Tongue (tissue), 2 donors: ENCODE data around the gene JARID2. TPM values are rescaled to one million over a fixed set of nuclear protein-coding genes. Genes with fewer than 3 reads are reported as not detected.

Experiments
- DNase-seq: peaks from one replicate; pipeline ENCODE4 v3.0.0-alpha.2; 2015
- total RNA-seq: library from RNA; depleted of rRNA; stranded (reverse); fragments of >200 nt; gene quantifications from one replicate; pipeline ENCODE4 v1.2.3, GENCODE V29; 2014

JARID2 gene
- total RNA-seq, 1 donor from 2014 or later = 18.2 TPM

GRCh38 chr6:15495375-15495901 is 249.6 kb downstream of the JARID2 start:
- peak; percentile 73 for DNase-seq

DNA sequence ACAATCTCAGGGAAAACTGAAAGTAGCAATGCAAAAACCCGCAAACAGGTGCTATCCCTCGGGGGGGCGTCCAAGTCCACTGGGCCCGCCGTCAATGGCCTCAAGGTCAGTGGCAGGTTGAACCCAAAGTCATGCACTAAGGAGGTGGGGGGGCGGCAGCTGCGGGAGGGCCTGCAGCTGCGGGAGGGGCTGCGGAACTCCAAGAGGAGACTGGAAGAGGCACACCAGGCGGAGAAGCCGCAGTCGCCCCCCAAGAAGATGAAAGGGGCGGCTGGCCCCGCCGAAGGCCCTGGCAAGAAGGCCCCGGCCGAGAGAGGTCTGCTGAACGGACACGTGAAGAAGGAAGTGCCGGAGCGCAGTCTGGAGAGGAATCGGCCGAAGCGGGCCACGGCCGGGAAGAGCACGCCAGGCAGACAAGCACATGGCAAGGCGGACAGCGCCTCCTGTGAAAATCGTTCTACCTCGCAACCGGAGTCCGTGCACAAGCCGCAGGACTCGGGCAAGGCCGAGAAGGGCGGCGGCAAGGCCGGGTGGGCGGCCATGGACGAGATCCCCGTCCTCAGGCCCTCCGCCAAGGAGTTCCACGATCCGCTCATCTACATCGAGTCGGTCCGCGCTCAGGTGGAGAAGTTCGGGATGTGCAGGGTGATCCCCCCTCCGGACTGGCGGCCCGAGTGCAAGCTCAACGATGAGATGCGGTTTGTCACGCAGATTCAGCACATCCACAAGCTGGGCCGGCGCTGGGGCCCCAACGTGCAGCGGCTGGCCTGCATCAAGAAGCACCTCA is 250.7 kb downstream of the JARID2 start:
- DNase-seq = no peak

GRCh38 chr6:15498640-15499039 is 252.8 kb downstream of the JARID2 start:
- DNase-seq = no peak

- DNase-seq = no peak
These were observed 253.3 kb downstream of the JARID2 start for GRCh38 chr6:15499125-15499524.

- DNase-seq = no peak
These were observed 253.7 kb downstream of the JARID2 start for GRCh38 chr6:15499591-15499990.

GRCh38 chr6:15500078-15500740 is 254.3 kb downstream of the JARID2 start:
- DNase-seq = no peak

- no peak for DNase-seq
These were observed 255.3 kb downstream of the JARID2 start for GRCh38 chr6:15500901-15501825.

DNA sequence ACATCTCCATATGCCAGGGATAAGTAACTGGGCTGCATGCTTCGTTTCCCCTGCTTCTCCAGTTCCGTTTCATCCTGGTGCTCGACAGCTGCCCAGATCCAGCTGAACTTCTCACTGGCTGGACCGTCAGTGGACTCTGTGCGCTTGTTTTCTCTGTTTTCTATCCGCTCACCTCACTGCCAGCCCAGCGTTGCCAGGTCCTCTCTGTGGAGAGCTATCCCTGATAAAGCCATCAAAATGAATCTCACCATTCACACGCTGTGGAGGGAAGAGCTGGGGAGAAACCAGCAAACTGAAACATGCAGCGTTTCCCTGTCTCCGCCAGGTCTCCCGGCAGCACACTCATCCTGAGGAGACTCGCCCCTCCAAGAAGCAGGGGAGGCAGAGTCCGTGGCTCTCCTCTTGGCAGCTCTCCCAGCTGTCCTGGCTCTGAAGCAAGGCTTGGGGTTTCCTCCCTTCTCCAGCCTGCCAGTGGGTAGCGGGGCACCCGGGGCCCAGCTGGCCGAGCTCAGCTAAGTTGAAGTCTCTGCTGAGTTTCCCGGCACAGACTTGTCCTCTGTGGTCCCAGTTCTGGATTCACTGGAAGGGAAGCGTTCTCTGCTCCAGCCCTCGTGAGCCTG is 256.1 kb downstream of the JARID2 start:
- DNase-seq = peak; percentile 89

DNA sequence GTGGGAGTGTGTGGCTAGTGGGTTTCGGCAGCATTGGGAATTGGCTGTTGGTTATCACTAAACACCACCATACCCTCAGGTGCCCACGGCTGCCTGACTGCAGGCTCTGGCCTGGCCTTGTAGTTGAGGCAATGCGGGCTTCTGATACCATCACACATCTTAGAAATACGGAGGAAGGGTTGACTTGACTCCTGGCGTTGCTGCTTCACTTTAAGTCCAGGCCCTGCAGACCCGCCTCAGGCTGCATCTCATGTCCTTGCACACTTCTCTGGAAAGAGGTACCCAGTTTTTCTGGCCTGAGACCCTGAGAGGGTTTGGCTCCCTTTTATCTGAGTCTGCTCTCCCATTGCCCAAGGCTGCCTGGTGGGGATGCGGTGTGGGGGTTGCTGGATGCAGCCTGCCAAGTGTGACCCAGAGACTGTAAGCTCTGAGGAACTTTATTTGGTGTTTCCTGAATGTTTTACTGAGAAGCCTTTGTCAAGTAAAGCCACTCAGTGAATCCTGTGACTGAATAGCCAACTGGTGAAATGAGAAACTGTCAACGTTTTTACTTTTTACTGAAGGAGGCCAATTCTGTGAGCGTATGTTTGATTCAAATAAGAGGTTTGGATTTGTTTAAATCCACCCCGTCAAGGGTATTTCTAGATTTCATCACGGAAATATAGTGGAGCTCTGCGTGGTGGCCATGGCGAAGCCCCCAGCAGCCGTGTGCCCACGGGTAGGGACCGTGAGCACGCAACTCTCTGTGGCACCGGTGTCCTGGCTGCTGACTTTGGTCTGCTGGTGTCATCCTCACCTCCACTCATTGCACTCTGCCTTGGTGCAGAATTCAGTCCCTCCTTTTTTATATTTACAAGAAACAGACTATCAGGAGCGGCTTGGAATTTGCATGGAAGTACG is 256.8 kb downstream of the JARID2 start:
- DNase-seq = peak; percentile 22

DNA sequence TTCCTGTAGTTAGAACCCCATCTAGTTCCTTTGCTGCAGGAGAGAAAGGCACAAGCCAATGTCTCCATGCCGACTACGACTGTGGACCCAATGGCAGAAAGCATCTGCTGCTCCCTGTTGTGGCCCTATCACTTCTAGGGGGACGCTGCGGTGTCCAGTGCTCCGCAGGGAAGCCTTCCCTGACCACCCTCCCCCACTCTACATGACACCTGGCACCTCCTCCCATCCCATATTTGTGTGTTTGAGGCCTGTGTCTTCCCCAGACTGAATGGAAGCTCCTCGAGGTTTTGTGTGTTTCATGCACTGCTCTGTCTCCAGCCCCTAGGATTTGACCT is 257.4 kb downstream of the JARID2 start:
- no peak for DNase-seq

- DNase-seq = peak; percentile 64
These were observed 258.2 kb downstream of the JARID2 start for GRCh38 chr6:15504040-15504495.

DNA sequence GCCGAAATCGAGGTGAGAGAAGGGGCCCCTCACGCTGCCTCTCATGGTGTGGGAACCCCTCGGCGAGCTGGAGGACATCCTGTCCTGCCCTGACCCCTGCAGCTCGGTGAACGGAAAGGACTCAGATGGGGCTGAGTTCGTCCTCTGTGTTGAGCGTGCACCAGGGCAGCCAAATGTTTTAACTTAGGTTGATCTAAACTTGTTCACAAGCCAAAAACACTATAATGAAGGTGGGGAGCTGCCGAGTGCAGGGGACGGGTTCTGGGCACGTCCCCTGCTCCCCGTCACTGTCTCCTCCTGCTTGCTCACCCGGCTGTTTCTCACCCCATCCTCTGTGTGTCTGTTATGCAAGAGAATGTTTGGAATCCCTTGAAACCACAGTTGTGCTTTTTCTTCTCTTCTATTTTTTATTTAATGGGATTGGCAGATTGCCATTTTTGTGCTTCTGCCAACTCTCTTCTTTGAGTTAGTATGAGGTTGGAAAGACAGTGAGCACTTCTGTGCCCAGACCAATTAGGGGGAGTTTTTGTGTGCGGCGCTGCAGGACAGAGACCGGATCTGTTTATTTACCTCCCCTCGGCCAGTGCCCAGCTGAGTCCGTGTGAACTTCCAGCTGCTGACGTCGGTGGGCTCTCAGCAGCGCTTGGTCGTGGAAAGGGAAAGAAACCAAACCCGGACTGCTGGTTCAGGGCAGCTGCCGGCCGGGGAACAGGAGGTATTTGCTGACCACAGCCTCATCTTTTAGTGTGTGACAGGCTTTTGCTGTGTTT is 258.9 kb downstream of the JARID2 start:
- DNase-seq = peak; percentile 96

- DNase-seq = peak; percentile 60
These were observed 259.6 kb downstream of the JARID2 start for GRCh38 chr6:15505463-15505918.

DNA sequence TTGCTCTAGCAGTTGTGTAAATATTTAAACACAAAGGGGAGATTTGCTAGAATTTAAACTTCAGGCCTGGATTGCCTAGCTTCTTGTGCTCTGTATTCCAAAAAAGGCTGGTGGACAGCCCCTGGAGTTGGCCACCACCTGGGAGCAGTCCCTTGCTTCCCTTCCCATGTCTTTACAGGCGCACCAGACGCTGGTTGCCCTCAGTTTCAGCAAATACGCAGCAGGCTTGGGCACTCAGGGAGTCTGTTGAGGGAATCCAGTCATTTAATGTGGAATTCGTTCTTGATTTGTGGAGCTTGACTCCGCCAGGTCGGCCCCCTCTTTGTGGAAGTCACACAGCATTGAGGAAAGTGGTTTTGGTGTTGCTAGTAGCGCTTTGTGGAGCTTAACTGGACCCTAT is 260.2 kb downstream of the JARID2 start:
- DNase-seq = no peak

GRCh38 chr6:15507221-15507620 is 261.4 kb downstream of the JARID2 start:
- DNase-seq = no peak

DNA sequence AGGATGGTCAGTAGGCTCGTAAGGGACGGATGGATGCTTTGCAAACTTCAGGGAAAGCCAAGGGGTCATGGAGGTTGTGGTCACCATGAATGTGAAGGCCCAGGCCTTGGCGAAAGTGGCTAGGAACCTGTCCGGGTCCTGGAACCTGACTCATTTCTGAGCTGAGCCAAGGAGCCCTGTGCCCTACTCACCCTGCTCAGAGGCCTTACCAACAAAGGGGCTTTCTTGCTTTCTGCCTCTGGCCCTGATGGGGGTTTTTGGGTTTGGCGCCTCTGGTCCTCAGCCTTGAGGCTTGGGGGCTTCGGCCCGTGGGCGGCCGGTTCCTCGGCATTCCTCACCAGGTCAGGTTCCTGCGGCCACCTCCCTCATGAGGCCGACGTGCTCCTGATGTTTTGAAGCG is 261.9 kb downstream of the JARID2 start:
- DNase-seq = no peak

GRCh38 chr6:15508441-15508871 is 262.6 kb downstream of the JARID2 start:
- DNase-seq = no peak

- no peak for DNase-seq
These were observed 263.1 kb downstream of the JARID2 start for GRCh38 chr6:15508931-15509330.

GRCh38 chr6:15509335-15509933 is 263.6 kb downstream of the JARID2 start:
- no peak for DNase-seq

DNA sequence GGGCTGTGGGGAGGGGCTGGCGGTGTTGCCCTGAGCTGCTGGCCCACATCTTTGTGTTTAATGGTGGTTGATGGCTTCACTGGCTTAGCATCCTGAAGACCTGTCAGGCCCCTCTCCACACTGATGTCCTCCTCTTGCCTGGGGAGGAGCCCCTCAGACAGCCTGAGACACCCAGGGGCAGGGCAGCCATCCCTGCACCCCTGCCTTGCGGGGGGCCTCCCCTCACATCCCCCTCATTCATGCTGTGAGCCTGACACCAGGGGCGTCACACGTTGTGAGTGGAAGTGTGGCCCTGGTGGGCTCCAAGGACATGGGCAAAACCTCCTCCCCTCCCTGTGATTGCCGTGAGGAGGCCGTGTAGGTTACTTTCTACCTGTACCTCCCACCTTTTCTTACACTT is 264.3 kb downstream of the JARID2 start:
- DNase-seq = no peak
